GM19455 (cell line): ENCODE measurements around the gene DNAH17.

Experiments
- ATAC-seq: cut with Tn5 transposase; IDR thresholded peaks from one replicate; pipeline ENCODE4 v1.9.1; 2021; ENCODE audit not compliant: unreplicated experiment

The DNAH17 gene

GRCh38 chr17:78458736-78459335, 118.4 kb downstream of the DNAH17 start:
- no peak for ATAC-seq

- ATAC-seq = no peak
Measured at GRCh38 chr17:78458091-78458490, 119.1 kb downstream of the DNAH17 start.

GRCh38 chr17:78454346-78454745, 122.8 kb downstream of the DNAH17 start:
- no peak for ATAC-seq

GRCh38 chr17:78451753-78452152, 125.4 kb downstream of the DNAH17 start:
- ATAC-seq = no peak

- ATAC-seq = no peak
Measured at GRCh38 chr17:78450696-78451345, 126.4 kb downstream of the DNAH17 start.

DNA sequence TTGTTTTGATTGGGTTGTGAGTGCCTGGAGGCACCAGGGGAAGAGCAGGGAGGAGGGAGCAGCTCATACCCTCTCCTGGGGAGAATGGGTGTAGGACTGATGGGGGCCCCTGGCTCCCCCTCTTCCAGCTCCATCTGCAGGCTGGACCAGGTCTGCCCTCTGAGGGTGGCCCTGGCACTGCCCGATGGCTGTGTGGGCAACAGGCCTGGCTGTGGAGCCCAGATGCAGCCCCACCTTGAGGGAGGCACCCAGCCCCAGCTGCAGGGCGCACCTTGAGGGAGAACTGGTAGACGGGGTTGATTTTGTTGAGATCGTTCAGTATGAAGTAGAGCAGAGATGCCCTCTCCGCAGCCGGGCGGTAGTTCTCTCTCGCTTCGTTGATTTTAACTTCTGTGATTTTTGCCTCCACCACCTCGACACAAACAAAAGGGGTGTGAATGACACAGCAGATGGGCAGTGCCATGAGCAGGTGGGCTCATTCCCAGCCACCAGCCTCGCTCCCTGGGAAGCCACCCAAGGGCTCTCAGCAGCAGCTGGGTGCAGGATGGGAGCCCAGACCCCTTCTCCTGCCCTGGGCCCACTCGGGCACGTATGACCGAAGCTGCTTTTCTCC, 127.1 kb downstream of the DNAH17 start:
- no peak for ATAC-seq

DNA sequence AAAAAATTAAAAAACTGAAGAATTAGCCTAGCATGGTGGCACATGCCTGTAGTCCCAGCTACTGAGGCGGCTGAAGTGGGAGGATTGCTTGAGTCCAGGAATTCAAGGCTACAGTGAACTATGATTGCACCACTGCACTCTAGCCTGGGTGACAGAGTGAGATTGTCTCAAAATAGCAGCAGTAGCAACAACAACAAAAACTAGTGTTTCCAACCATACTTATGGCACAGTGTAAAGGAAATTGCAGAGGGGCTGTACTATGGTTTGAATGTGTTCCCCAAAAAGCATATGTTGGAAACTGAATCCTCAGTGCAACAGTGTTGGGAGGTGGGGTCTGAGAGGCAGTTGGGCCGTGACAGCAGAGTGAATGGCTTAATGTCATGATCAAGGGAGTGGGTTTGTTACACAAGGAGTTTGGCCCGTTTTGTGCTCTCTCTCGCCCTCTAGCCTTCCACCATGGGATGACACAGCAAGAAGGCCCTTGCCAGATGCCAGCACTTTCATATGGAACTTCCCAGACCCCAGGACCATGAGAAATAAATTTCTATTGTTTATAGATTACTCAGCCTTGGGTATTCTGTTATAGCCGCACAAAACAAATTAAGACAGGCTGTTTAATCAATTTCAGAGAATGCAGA, 128.7 kb downstream of the DNAH17 start:
- no peak for ATAC-seq

- no peak for ATAC-seq
Measured at GRCh38 chr17:78446833-78447232, 130.4 kb downstream of the DNAH17 start.

DNA sequence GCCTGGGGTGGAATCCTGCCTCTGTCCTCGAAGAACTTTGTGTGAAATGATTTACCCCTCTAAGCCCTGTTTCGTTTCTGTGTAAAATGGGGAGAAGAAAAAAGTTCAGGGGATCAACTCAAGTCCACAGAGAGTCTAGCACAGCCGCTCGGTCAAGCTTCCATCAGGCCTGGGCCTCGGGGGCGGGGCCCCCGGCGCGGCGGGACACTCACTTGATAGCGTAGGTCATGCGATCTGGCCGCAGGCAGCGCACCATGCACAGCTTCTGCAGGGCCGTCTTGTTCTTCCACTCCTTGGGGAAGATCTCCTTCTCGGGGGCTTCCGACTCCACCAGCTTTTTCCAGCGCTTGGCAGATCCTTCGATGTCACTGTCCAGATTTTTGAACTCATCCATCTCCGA, 132.8 kb downstream of the DNAH17 start:
- ATAC-seq = no peak

DNA sequence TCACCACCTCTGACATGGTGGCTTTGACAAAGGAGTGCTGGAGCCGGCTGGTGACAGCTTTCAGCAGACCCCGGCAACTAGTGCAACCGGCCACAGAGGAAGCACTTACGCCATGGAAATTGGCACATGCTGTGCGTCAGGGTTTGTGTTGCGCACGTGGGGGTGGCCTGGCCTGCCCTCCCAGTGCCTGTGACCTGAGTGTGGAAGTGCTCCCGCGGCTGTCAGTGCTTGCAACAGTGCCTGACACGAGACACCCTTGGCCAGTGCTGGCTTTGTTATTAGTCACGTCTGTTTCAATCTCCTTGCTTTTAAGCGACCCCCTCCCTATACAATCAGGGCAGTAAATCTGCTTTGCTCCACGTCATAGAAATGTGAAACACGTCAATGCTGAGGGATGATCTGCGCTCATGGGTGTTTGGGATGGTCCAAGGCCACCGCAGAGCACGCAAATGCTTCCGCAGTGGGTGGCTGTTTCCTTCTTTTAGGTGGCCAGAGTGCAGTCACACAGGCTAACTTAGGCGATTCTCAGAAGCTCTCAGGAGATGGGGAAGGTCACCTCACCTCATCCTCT, 134.5 kb downstream of the DNAH17 start:
- ATAC-seq = no peak

GRCh38 chr17:78441271-78441971, 135.8 kb downstream of the DNAH17 start:
- no peak for ATAC-seq

DNA sequence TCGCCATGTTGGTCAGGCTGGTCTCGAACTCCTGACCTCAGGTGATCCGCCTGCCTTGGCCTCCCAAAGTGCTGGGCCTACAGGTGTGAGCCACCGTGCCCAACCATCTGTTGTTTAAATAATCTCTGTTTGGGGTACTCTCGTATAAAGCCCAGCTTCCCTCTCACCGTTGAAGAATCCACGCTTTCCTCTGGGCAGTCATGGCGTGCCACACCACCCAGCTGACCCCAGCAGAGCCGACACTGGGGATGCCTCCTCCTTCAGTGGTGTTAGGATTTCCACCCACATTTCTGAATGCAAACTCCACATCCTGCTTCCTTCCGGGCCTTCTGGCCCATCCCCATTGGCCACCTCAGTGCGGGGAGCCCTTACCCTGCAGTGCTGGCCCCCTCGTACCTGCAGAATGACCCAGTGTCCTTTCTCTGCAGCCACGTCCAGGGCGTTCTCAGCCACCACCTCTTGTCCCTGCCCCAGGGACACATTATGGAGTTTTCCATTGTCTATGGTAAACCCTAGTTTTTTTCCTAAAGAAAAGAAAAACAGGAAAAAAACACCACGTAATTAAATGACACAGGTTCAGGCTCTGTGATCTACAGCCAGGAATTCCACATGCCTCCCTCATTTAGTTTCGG, 138.4 kb downstream of the DNAH17 start:
- ATAC-seq = no peak

- ATAC-seq = no peak
Measured at GRCh38 chr17:78438271-78438691, 138.9 kb downstream of the DNAH17 start.

DNA sequence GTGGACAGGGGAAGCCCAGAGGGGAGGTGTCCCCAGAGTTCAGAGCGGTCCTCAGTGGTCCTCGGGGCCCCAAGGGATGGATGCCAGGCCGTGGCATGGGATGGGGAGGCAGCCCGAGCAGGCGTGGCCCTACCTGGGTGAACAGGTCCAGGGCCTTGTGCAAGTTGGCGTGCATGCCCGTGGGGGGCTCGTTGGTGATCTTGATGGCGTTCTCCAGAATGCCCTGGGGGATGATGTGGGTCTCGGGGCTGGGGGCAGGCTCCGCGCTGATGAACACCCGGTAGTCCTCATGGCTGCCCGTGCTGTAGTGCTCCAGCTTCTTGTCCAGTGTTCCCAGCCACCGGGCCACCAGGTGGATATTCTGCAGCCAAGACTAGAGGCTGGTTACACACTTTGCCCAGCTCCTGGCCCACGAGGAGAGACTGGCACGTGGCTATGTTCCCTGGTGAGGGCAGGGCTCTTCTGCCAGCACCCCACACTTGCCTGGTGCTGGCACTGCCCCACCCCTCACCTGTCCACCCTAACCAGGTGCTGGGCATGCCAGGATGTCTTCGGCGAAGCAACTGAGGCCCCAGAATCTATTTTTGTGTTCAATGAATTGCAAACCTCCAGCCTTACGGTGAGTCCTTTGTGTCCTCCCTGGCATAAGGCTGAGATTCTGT, 139.6 kb downstream of the DNAH17 start:
- no peak for ATAC-seq

- ATAC-seq = no peak
Measured at GRCh38 chr17:78435330-78436005, 141.7 kb downstream of the DNAH17 start.

DNA sequence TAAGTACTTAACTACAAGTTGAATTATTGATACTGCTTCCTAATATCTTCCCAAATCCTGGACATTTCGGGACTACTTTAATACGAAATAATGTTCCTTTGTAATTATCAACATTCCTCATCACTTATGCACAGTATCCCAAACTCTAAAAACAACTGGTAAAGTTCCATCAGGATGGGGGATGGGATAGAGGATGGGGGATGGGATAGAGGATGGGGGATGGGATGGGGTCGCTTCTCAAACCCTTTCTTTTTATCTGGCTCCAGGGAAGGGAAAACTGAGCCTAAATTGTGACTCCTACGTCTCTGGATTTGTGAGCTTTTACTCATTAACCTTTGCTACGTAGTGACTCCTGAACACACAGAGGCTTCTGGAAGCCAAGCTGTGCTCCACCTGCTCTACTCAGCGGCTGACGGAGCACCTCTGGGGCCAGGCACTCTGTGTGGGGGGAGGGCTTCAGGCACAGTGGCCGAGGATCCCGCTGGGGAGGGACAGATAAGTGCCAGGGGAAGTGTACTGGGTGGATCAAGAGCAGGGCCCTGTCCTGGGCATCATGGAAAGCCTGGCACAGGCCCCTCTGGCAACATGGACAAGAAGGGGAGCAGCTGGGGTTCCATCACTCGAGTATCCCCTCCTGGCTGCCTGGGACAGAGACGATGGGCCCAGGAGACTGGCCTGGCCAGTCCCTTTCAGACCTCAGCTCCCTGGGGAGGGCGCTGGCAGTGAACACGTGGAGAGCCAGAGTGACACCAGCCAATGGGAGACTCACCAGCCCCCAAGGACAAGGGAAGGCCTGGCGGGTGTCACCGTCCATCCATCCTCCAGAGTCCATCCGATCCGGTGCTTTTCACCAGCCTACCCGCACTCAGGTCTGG, 142.5 kb downstream of the DNAH17 start:
- ATAC-seq = no peak

GRCh38 chr17:78433780-78434335, 143.3 kb downstream of the DNAH17 start:
- ATAC-seq = no peak

- ATAC-seq = no peak
Measured at GRCh38 chr17:78433013-78433727, 144.0 kb downstream of the DNAH17 start.
